ENCODE data around the gene IPO9.
A peak's percentile ranks its signal among the peaks of the same experiment; 100 is the strongest.

IPO9 gene

GRCh38 chr1:201828820-201829774 lies at the start of gene IPO9:
TSS of gene IPO9 (plus strand) at chr1:201829157. CDS start at chr1:201829210, 53 bp downstream.
- peak; percentile 58 for DNase-seq

- DNase-seq: no peak
These were observed 49.5 kb upstream of the IPO9 start for GRCh38 chr1:201779351-201779880.

- no peak for DNase-seq
These were observed 48.0 kb upstream of the IPO9 start for GRCh38 chr1:201780952-201781351.

GRCh38 chr1:201781437-201781836 lies 47.5 kb upstream of the IPO9 start:
- no peak for DNase-seq

GRCh38 chr1:201782353-201782752 lies 46.6 kb upstream of the IPO9 start:
- no peak for DNase-seq

DNA sequence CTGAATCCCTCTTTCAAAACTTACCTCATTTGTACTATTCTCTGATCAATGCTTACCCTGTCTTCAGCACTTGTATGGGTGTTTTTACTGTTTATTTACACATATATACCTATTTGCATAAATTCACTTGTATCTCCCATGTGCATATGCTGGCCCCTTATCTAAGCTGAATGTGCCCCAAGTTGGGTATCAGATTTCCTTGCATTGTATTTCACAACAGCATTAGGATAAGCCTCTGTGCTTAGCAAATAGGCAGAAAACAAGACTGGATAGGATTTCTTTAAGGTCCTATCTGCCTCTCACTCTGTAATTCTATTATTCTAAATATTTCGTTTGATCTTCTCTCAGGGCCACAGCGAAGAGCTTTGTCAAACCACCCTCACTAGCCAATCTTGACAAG lies 45.9 kb upstream of the IPO9 start:
- DNase-seq: no peak

GRCh38 chr1:201783572-201783971 lies 45.4 kb upstream of the IPO9 start:
- DNase-seq: no peak

GRCh38 chr1:201785291-201785690 lies 43.7 kb upstream of the IPO9 start:
- DNase-seq: no peak

- DNase-seq: no peak
These were observed 42.1 kb upstream of the IPO9 start for GRCh38 chr1:201786824-201787223.

GRCh38 chr1:201788296-201788695 lies 40.7 kb upstream of the IPO9 start:
- DNase-seq: no peak

DNA sequence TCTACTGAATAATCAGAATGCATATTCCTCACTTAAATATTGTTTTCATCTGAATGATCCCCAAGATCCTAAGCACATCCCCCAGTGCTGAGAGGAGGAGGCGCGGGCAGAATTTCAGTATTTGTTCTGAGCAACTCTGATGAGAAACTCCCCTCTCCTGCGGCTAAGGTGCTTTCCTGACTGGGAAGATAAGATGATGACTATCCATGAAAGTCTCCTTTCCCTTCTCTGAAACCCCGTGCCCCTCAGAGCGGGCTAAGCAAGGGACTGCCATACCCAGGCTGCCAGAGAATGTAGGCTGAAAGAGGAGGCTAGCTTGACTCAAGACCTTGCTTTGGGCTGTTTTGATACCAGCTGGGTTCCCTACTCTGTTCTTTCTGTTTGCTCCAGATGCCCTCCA lies 39.7 kb upstream of the IPO9 start:
- DNase-seq: no peak

DNA sequence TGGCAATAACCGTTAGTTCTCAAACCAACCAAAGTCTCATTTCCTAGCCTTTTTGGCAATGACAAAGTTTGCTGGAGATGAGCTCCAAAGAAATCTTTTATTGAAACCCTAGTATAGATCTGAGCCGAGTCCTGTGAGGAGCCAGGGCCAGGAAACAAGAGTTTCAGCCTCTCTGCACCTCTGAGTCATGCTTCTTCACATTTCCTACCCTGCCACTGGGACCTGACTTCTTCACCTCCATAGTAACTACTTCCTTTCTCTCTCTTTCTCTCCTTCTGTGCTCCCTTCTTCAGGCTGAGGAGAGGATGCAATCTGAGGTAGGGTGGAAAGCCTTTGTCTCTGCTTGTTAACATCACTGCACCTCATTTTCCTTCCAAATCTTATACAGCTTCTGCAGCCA lies 38.7 kb upstream of the IPO9 start:
- no peak for DNase-seq

DNA sequence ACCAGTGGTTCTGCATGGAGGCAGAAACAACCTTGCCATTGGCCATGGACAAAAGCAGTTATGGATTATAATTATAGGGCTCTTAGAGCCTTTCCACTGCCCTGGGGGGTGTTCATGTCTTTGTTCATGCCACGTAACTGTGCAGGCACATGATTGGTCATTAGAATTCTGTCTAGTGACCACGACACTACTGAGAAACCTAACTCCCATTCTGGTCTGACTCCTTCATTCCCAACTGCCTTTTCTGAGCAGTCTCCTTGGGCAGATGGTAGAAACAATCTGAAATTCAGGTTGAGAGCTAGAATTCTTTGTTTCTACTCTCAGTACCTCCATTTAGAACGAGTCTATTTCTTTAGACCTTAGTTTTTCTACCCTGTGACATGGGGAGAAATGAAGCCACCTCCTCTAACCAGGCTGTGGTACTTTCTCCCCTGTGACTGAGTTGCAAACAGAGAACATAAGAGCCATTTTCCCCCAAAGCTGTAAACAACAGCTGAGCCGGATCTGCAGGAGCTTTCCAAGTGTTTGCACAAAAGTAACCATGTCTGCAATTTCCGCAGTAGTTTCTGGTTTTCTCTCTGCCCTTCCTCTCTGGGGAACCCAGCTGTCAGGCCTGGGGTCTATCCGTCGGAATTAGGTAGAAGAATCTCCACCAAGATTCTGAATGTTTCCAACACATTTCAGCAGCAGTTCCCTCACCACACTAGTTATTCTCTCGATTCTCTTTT lies 37.7 kb upstream of the IPO9 start:
- DNase-seq: peak; percentile 48

- DNase-seq: peak; percentile 14
These were observed 37.2 kb upstream of the IPO9 start for GRCh38 chr1:201791779-201792173.

DNA sequence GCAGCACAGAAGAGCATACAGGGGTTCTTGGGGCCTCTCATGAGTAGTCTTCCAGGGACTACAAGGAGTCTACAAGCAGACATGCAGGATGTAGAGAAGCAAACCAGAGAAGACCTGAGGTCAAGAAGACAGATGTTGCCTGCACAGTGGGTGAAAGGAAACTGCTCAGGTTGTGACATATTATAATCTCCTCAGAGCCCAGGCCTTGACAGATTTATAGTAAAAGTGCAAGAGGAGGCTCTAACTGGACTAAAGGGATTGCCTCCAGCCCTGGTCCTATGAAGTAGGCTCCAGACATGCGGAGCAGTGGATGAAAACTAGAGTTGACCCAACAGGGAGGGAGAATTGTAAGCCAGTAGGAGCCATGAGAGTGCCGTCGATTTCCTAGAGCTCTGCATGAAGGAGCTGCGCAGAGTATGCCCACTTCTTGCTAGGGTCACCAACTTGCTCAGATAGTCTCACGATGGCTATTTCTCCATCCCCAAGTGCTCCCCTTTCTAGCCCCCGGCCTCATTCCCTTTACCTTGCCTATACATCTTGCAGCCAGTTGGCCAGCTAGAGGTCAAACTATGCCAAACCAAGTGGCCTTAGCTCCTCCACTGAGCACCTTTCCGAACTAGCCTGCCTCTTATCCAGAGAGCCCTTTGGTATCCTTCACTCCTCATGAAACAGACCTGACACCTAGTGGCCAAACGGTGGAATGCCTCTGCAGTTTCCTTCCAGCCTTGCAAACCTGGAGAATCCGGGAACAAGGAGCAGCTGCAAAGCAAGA lies 36.2 kb upstream of the IPO9 start:
- DNase-seq: peak; percentile 43

DNA sequence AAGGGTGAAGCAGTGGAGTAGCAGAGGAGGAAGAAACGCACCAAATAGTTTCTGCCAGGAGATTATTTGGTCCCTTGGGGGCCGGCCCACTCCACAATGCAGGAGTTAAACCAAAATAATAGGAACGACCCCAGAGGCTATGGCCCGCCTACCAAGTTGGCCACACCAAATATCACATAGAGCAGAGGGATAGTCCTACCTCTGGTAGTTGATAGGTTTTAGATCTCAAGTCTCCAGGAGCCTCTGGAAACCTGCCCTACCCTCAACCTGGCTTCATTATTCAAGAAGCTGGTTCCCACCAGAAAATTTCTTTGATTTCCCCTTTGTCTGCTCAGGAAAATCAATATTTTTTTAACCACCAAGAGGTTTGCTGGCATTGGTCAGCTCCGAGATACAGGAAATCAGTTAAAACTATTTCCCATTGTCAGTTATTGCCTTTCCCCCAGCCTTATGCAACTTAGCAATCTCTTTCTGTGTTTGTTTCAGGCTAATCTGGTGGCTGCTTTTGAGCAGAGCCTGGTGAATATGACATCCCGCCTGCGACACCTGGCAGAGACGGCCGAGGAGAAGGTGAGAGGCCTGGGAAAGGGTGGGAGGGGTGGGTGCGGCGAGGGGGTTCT lies 35.5 kb upstream of the IPO9 start:
- DNase-seq: no peak

DNA sequence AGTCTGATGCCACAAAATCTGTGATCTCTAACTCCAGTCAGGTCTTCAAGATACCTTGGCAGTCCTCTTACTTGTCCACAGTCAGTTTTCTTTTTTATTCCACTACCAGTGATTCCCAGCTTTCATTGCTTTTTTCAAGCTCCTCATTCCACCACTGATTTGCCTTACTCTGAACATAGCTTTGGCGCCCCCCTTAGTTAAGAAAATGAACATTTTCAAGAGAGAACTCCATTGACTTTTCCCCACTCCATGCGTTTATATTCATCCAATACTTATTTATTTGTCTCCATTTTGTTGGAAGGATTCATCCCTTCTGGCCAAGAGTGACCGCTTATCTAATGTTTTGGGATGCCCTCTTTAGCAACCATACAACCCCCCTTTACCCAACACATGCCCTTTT lies 33.9 kb upstream of the IPO9 start:
- DNase-seq: no peak

DNA sequence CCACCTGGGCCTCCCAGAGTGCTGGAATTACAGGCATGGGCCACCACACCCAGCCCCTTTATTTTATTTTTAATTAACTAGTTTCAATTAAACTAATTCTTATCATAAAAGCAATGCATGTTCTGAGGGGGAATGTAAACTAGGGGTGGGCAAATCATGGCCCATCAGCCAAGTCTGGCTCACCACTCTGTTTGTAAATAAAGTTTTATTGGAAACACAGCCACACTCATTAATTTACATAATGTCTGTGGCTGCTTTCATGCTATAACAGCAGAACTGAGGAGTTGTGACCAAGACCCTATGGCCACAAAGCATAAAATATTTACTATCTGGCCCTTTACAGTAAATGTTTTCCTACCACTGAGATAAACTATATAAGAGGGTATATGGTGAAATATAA lies 28.7 kb upstream of the IPO9 start:
- no peak for DNase-seq

DNA sequence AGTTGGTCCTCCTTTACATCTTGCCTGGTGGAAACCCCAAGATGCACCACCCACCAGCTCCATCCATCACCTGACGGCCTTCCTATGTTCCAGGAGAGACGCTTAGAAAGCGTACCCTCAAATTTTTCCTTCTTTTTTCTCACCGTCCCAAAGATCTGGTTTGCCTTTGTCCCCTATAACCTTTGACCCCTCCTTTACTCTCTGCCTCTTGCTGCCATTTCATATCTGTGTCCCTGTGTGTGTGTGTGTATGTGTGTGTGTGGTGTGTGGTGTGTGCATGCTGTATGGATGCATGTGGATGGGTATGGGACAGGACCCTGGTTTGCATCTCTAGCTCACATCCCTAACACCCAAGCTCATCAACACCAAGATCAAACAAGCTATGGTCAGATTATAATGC lies 22.2 kb upstream of the IPO9 start:
- DNase-seq: no peak

- DNase-seq: no peak
These were observed 20.9 kb upstream of the IPO9 start for GRCh38 chr1:201807958-201808632.

DNA sequence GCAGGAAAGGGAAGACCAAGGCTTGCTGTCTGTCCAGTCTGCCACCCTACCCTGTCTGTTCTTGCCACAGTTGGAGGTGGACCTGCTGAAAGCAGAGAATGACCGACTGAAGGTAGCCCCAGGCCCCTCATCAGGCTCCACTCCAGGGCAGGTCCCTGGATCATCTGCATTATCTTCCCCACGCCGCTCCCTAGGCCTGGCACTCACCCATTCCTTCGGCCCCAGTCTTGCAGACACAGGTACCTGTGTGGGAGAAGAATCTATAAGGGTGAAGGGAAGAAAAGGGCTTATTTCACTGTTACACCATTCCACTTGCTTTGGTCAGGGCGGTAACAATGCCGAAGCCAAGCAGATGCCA lies 20.3 kb upstream of the IPO9 start:
- no peak for DNase-seq

GRCh38 chr1:201809876-201810275 lies 19.1 kb upstream of the IPO9 start:
- DNase-seq: no peak

All from GF-D8 (cell line).